GM21737 (cell line): ENCODE data around the gene KNTC1.
"Not testable (repeated sequence)": the region's sequence is repeated elsewhere in the genome, so short reads cannot be mapped to it uniquely, and the experiment has no call there.

ENCODE experiments used
- ATAC-seq: cut with Tn5 transposase; IDR thresholded peaks from one replicate; pipeline ENCODE4 v1.9.1; 2021; ENCODE audit warnings: mild to moderate bottlenecking, moderate library complexity; ENCODE audit not compliant: unreplicated experiment

The KNTC1 gene

DNA sequence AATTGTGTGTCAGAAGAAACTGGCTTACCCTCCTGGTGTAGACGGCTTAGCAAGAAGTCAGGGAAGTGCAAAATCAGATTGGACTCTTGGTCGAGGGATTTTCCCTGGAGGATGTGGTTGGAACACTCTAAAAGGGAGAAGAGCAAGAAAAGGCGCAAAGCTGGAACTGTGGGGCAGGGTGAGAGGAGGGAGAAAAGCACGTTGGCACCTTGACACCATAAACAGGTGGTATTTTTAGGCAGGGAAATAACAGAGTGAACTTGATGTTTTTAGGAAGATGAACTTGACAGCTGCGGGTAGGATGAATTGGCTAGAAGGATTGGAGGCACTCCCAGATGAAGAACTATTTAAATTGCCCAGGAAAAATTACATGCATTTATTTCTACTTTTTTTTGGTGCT lies 108.4 kb downstream of the KNTC1 start:
- ATAC-seq = no peak

DNA sequence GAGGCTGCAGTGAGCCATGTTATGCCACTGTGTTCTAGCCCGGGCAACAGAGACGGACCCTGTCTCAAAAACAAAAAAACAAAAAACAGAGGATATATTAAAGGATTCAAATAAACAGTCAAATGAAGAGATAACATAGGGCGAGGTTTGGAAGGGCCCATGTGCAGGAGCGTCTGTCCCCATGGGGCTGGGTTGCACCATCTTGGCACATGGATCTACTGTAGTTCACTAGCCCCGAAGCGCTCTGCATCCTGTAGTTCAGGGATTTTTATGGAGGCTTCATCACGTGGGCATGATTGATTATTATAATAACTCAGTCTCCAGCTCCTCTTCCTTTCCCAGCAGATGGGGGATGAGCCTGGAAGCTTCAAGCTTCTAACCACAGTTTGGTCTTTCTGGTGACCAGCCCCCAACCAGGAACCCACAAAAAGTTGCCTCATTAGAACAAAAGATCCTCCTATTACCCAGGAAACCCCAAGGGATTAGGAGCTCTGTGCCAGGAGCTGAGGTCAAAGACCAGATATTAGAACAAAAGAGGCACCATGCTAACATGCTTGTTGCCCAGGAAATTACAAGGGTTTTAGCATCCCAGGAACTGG lies 116.3 kb downstream of the KNTC1 start:
- ATAC-seq = no peak

DNA sequence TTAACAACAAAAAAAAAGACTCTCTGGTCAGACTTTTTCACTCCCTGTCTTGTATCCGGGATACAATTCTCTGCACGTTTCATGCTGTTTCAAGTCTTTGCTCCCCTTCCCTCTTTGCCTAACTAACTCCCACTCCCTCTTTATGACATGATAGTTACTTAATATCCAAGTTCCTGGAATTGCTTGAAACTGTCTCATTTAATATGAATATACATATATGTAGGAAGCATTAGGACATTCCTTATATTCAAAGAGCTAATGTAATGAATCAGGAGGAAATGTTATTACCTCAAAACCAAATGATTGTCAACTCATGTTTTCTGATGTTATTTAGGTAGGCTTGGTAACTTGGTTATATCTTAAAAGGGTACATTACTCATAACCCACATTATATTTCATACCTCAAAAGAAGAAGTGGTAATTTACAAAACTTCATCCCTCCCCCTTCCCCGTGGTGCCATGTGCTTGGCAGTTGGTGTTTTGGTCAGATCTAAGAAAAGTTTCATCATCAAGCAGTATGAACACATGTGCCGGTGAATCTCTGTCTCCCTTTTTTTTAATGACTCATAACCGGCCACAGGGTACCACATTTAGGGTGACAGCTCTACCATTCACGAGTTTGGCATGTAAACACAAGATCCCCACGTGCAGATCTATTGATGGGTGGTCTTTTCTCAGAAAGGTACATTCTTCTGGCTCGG lies 119.6 kb downstream of the KNTC1 start:
- ATAC-seq = peak; percentile 88

DNA sequence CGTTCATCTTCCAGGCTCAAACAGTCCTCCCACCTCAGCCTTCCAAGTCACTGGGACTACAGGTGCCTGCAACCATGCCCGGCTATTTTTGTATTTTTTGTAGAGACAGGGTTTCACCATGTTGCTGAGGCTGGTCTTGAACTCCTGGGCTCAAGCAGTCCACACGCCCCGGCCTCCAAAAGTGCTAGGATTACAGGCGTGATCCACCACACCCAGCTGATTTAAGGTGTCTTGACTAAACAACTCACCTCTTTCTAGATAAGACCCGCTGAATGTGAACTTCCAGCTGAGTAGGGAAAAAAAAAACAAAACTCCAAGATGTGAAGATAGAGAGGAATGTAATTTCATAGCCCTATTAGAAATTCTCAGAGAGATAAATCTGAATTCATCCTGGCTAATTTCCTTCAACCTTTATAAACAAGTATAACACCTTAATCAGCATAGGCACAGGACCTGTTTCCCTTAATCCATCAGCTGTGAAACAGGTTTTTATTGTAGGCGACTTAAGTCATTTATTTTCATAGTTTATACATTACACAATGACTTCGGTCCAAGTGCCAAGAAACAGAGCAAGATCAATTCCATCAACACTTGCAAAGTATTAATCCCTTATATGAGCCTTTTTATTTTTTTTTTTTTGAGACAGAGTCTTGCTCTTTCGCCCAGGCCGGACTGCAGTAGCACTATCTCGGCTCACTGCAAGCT lies 124.6 kb downstream of the KNTC1 start:
- ATAC-seq = no peak

DNA sequence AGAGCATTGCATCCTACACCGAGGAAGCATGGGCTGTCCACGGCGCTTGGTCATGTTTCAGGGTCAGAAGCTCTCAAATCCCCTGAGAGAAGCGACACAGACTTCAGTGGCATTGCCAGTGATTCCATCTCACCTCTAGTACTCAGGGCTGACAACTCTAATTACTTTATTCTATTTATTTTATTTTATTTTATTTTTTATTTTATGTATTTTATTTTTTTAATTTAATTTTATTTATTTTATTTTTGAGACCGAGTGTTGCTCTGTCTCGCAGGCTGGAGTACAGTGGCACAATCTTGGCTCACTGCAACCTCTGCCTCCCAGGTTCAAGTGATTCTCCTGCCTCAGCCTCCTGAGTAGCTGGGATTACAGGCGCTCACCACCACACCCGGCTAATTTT lies 126.2 kb downstream of the KNTC1 start:
- ATAC-seq = not testable (repeated sequence)

DNA sequence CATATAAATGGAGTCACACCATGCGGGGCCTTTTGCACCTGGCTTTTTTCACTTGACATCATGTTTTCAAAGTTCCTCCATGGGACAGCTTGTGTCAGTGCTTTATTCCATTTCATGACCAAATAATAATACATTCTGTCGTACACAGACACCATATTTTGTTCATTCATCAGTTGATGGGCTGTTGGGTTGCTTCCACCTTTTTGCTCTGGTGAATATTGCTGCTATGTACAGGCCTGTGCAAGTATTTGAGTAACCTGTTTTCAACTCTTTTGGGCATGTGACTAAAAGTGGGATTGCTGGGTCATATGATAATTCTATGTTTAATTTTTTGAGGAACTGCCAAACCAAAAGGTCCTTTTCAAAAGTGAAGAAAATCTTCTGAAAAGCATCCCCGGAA lies 129.2 kb downstream of the KNTC1 start:
- ATAC-seq = no peak

DNA sequence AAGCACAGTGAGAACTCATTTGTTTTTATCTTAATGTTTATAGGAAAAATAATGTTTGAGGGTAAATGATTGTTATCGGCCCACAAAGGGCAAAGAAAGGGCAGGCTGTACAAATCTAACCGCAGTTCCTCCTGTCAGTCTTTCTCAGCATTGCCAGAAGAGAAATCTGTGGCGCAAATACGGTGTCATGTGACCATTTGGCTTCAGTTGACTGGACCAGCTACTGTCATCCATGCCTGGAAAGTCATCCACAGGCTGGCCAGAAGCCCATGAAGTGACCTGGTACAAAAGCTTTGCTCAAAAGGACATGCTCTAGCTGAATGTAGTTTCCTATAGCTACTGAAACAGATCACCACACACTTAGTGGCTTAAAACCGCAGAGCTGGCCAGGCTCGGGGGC lies 132.5 kb downstream of the KNTC1 start:
- ATAC-seq = no peak

DNA sequence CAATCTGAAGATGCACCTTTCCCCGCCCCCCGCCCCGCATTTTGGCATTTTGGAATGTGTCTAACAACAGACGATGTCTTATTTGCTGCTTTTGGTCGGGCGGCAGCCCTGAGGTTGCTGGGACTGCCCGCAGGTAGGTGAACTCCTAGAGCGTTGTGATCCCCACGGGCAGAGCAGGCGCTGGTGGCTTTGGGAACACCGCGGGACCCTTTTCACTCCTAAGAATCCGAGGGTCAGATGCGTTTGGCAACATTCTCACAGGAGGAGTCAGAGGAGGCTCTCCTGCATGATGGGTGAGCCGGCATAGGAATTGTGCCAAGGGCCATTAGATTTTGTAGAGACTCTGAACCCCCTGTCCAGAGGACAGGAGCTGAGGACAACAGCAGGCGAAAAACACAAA lies 134.2 kb downstream of the KNTC1 start:
- ATAC-seq = no peak

DNA sequence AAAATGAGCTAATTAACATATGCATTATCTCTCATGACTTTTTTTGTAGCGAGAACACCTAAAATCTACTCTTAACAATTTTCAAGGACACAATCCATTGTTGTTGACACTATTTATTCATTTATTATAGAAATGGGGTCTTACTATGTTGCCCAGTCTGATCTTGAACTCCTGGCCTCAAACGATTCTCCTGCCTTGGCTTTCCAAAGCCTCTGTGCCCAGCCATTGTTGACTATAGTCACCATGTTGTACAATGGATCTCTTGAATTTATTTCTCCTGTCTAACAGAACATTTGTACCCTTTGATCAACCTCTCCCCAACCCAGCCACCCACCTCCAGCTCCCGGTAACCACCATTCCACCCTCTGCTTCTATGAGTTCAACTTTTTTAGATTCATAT lies 134.9 kb downstream of the KNTC1 start:
- no peak for ATAC-seq

DNA sequence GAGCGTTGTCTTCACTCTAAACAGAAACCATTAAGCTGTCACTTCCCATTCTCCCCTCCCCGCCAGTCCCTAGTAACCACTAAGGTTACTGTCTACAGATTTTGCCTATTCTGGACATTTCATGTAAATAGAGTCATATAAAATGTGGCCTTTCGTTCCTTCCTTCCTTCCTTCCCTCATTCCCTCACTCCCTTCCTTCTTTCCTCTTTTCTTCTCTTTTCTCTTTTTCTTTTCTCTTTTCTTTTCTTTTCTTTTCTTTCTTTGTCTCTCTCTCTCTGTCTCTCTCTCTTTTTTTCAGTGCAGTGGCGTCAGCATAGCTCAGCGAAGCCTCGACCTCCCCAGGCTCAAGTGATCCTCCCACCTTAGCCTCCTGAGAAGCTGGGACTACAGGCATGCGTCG lies 138.3 kb downstream of the KNTC1 start:
- no peak for ATAC-seq

DNA sequence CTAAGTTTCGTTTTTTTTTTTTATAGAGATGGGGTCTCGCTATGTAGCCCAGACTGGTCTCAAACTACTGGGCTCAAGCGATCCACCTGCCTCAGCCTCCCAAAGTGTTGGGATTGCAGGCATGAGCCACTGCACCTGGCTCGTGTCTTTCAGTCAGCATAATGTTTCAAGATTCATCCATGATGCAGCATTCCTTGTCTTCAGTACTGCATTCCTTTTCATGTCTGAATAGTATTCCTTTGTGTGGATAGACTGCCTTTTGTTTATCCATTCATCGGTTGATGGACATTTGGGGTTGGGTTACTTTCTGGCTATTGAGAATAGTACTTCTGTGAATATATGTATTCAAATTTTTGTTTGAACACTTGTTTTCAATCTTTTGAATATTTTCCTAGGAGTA lies 138.7 kb downstream of the KNTC1 start:
- ATAC-seq = no peak

DNA sequence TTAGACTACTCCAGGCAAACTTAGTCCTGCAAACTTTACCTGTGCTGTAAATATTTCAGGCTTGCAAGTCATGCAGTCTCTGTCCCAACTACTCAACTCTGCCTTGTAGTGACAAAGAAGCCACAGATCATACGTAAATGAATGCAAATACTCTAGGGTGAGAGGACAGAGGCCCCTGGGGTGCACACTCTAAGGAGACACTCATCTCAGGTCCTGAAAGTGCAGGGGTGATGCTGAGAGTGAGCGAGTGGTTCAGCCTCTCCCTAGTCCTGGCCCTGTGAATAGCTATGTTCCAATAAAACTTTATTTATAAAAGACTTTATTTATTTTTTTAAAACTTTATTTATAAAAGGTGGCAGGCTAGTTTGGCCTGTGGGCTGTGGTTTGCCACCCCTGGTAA lies 141.2 kb downstream of the KNTC1 start:
- ATAC-seq = no peak

DNA sequence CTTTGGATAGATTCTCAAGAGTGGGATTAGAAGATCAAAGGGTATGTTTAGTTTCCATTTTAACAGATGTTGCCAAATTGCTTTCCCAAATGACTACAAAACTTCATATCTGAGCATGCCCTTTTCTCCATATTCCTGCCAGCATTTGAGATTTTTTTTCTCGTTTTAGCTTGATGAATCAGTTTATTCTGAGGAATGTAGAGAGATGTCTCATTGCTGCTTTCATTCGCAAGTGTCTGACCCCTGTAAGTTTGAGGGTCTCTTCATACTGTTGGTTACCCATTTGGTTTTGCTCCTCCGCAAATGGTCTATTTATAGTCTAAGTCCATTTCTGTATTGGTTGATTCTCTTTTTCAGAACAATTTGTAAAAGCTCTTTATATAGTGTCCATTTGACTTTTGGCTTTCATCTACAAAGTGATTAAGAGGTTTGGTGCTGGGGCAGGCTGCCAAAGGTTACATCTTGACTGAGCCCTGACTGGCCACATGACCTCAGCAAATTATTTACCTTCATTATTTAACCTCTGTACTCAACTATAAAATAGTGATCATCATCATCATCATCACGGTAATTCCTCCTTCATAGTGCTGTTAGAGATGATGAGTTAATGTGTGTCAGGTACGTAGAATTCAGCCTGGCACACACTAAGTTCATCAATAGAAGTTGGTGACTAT lies 142.5 kb downstream of the KNTC1 start:
- ATAC-seq = no peak

DNA sequence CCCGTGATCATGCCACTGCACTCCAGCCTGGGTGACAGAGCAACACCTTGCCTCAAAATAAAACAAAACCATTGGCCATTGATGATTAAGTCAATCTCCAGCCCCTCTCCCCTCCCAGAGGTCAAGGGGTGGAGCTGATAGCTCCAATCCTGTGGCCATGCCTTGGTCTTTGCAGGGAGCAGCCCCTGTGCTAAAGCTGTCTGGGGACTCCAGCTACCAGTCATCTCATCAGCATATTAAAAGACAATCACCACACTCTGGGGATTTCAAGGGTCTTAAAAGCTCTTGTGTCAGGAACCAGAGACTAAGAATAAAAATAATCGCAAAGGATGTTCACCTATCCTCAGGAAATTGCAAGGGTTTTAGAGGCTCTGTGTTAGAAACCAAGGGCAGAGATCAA lies 145.5 kb downstream of the KNTC1 start:
- ATAC-seq = no peak
